ENCODE data around the gene MYL12A. TPM values are rescaled to one million over a fixed set of nuclear protein-coding genes. Genes with fewer than 3 reads are reported as not detected.
A peak's percentile ranks its signal among the peaks of the same experiment; 100 is the strongest.

MYL12A gene
- total and polyA plus RNA-seq, 2 of the 13 experiments (the other 11 are each of a cell fraction or from before 2014, with no cell fraction given): 261 to 277 TPM

DNA sequence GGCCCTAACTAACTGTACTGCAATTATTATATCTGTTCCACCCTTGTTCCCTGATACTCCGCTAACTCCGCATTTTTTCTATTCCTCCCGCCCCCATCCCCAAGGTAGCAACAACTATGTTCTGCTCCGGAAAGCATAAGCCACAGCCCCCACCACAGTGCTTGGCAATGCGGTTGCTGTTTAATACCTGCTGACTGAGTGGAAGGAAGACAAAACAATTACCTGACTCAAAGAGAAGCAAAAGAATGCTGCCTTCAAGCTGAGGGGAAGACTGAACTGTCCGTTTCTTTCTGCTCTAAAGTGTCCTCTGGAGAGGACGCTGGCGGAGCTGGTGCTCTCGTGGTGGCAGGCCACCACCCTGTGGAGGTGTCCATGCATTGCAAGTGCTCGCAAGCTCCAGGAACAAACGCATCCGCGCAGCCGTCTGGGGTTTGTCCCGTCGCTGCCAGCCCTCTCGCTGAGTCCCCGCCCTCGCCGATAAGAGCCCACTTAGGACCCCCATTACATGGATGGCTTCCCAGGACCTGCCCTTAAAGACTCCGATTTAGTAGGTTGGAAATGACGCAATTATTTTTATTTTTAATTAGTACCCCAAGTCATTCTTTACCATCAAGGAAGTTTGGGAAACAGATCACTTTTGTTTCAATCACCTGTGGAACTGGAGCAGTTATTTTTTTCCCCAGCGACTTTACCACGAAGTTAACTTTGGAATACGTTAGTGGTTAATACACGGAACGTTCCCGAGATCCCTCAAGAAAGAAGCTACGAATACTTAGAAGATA, 1.6 kb upstream of the MYL12A start (continued):
- peak; percentile 75 for TF ChIP-seq ARID5B (CRISPR knock-in tag; IDR thresholded peaks at IDR 0.05)
- no peak for TF ChIP-seq HNF4G (IDR thresholded peaks at IDR 0.05; ENCODE audit: borderline replicate concordance, low read depth, low read length)
- no peak for TF ChIP-seq HNF4G (CRISPR knock-in tag; IDR thresholded peaks at IDR 0.05; ENCODE audit: borderline replicate concordance, low read depth)
- TF ChIP-seq SIN3B (IDR thresholded peaks at IDR 0.05; ENCODE audit: low read length): 0 out of 2 replicates have a peak, but pooled peaks have one; percentile 54
- no peak for TF ChIP-seq ZNF253 (CRISPR knock-in tag; IDR thresholded peaks at IDR 0.05; ENCODE audit: borderline replicate concordance)
- TF ChIP-seq MEIS2 (CRISPR knock-in tag; IDR thresholded peaks at IDR 0.05): peak; percentile 62; the same call in 1 of the 2 replicates
- no peak for TF ChIP-seq GZF1 (CRISPR knock-in tag; IDR thresholded peaks at IDR 0.05)
- TF ChIP-seq, protein P1, sequence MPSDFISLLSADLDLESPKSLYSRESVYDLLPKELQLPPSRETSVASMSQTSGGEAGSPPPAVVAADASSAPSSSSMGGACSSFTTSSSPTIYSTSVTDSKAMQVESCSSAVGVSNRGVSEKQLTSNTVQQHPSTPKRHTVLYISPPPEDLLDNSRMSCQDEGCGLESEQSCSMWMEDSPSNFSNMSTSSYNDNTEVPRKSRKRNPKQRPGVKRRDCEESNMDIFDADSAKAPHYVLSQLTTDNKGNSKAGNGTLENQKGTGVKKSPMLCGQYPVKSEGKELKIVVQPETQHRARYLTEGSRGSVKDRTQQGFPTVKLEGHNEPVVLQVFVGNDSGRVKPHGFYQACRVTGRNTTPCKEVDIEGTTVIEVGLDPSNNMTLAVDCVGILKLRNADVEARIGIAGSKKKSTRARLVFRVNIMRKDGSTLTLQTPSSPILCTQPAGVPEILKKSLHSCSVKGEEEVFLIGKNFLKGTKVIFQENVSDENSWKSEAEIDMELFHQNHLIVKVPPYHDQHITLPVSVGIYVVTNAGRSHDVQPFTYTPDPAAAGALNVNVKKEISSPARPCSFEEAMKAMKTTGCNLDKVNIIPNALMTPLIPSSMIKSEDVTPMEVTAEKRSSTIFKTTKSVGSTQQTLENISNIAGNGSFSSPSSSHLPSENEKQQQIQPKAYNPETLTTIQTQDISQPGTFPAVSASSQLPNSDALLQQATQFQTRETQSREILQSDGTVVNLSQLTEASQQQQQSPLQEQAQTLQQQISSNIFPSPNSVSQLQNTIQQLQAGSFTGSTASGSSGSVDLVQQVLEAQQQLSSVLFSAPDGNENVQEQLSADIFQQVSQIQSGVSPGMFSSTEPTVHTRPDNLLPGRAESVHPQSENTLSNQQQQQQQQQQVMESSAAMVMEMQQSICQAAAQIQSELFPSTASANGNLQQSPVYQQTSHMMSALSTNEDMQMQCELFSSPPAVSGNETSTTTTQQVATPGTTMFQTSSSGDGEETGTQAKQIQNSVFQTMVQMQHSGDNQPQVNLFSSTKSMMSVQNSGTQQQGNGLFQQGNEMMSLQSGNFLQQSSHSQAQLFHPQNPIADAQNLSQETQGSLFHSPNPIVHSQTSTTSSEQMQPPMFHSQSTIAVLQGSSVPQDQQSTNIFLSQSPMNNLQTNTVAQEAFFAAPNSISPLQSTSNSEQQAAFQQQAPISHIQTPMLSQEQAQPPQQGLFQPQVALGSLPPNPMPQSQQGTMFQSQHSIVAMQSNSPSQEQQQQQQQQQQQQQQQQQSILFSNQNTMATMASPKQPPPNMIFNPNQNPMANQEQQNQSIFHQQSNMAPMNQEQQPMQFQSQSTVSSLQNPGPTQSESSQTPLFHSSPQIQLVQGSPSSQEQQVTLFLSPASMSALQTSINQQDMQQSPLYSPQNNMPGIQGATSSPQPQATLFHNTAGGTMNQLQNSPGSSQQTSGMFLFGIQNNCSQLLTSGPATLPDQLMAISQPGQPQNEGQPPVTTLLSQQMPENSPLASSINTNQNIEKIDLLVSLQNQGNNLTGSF (CRISPR knock-in tag; IDR thresholded peaks at IDR 0.05): no peak
- TF ChIP-seq SP1 (IDR thresholded peaks at IDR 0.05): no peak
- TF ChIP-seq SP1 (CRISPR knock-in tag; IDR thresholded peaks at IDR 0.05): no peak
- TF ChIP-seq NONO (IDR thresholded peaks at IDR 0.05): no peak
- TF ChIP-seq NONO (CRISPR knock-in tag; conservative IDR thresholded peaks at IDR 0.05): peak; percentile 75; the same call in 1 of the 2 replicates
- no peak for TF ChIP-seq ZNF550 (CRISPR knock-in tag; IDR thresholded peaks at IDR 0.05; ENCODE audit: borderline replicate concordance)
- no peak for TF ChIP-seq EEA1 (CRISPR knock-in tag; IDR thresholded peaks at IDR 0.05; ENCODE audit: borderline replicate concordance)
- no peak for TF ChIP-seq KAT7 (CRISPR knock-in tag; IDR thresholded peaks at IDR 0.05; ENCODE audit: borderline replicate concordance)
- peak; percentile 49; the same call in 1 of the 2 replicates for TF ChIP-seq ZNF354B (CRISPR knock-in tag; IDR thresholded peaks at IDR 0.05)
- peak; percentile 78 for TF ChIP-seq SMYD3 (CRISPR knock-in tag; IDR thresholded peaks at IDR 0.05)
- TF ChIP-seq ZNF570 (CRISPR knock-in tag; IDR thresholded peaks at IDR 0.05; ENCODE audit: borderline replicate concordance): no peak
- TF ChIP-seq, protein P2, sequence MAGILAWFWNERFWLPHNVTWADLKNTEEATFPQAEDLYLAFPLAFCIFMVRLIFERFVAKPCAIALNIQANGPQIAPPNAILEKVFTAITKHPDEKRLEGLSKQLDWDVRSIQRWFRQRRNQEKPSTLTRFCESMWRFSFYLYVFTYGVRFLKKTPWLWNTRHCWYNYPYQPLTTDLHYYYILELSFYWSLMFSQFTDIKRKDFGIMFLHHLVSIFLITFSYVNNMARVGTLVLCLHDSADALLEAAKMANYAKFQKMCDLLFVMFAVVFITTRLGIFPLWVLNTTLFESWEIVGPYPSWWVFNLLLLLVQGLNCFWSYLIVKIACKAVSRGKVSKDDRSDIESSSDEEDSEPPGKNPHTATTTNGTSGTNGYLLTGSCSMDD (CRISPR knock-in tag; IDR thresholded peaks at IDR 0.05): no peak
- TF ChIP-seq YEATS2 (CRISPR knock-in tag; IDR thresholded peaks at IDR 0.05; ENCODE audit: borderline replicate concordance): 0 out of 2 replicates have a peak, but pooled peaks have one; percentile 41
- no peak for TF ChIP-seq ZSCAN21 (CRISPR knock-in tag; IDR thresholded peaks at IDR 0.05; ENCODE audit: borderline replicate concordance)
